ENCODE data around the gene EVL.
A peak's percentile ranks its signal among the peaks of the same experiment; 100 is the strongest.
"Not testable (repeated sequence)": the region's sequence is repeated elsewhere in the genome, so short reads cannot be mapped to it uniquely, and the experiment has no call there.

EVL gene

GRCh38 chr14:100065111-100065871, at the start of gene EVL:
Gene EVL, plus strand, starts transcription at chr14:100065422. Its CDS starts 79 bp downstream, at chr14:100065501.
- DNase-seq (ENCODE audit: low spot score), result no peak

- no peak for DNase-seq (ENCODE audit: low spot score)
These were observed 47.7 kb upstream of the EVL start for GRCh38 chr14:100017553-100017952.

GRCh38 chr14:100018054-100018453, 47.2 kb upstream of the EVL start:
- DNase-seq (ENCODE audit: low spot score), result no peak

GRCh38 chr14:100018482-100018881, 46.7 kb upstream of the EVL start:
- no peak for DNase-seq (ENCODE audit: low spot score)

GRCh38 chr14:100019156-100019744, 46.0 kb upstream of the EVL start:
- DNase-seq (ENCODE audit: low spot score), result no peak

- no peak for DNase-seq (ENCODE audit: low spot score)
These were observed 44.6 kb upstream of the EVL start for GRCh38 chr14:100020629-100021028.

GRCh38 chr14:100022772-100023451, 42.3 kb upstream of the EVL start:
- DNase-seq (ENCODE audit: low spot score), result no peak

- peak; percentile 11 for DNase-seq (ENCODE audit: low spot score)
These were observed 40.1 kb upstream of the EVL start for GRCh38 chr14:100025111-100025510.

- no peak for DNase-seq (ENCODE audit: low spot score)
These were observed 37.3 kb upstream of the EVL start for GRCh38 chr14:100027771-100028490.

GRCh38 chr14:100028990-100029677, 36.1 kb upstream of the EVL start:
- no peak for DNase-seq (ENCODE audit: low spot score)

- DNase-seq (ENCODE audit: low spot score), result not testable (repeated sequence)
These were observed 35.2 kb upstream of the EVL start for GRCh38 chr14:100030006-100030405.

- DNase-seq (ENCODE audit: low spot score), result peak; percentile 22
These were observed 34.6 kb upstream of the EVL start for GRCh38 chr14:100030452-100031153.

GRCh38 chr14:100031506-100032281, 33.5 kb upstream of the EVL start:
- DNase-seq (ENCODE audit: low spot score), result peak; percentile 74

GRCh38 chr14:100032738-100033137, 32.5 kb upstream of the EVL start:
- DNase-seq (ENCODE audit: low spot score), result no peak

GRCh38 chr14:100033347-100034075, 31.7 kb upstream of the EVL start:
- no peak for DNase-seq (ENCODE audit: low spot score)

- no peak for DNase-seq (ENCODE audit: low spot score)
These were observed 30.8 kb upstream of the EVL start for GRCh38 chr14:100034468-100034867.

GRCh38 chr14:100034961-100035500, 30.2 kb upstream of the EVL start:
- no peak for DNase-seq (ENCODE audit: low spot score)

GRCh38 chr14:100035700-100036099, 29.5 kb upstream of the EVL start:
- DNase-seq (ENCODE audit: low spot score), result no peak

GRCh38 chr14:100037353-100037752, 27.9 kb upstream of the EVL start:
- no peak for DNase-seq (ENCODE audit: low spot score)

All from LoVo (cell line).